HFFc6 (cell line): ENCODE data around the gene P2RX6. TPM values are rescaled to one million over a fixed set of nuclear protein-coding genes. Genes with fewer than 3 reads are reported as not detected.
"Not testable (repeated sequence)": the region's sequence is repeated elsewhere in the genome, so short reads cannot be mapped to it uniquely, and the experiment has no call there.

ENCODE experiments used
- DNase-seq: peaks from one replicate; pipeline ENCODE4 v3.0.0-alpha.2; 2018
- H3K27ac Mint-ChIP-seq: 2 replicates; pipeline ENCODE4 v1.8.0; 2020; ENCODE audit warnings: mild to moderate bottlenecking, mixed read lengths
- H3K27me3 Mint-ChIP-seq: 2 replicates; pipeline ENCODE4 v1.8.0; 2021; ENCODE audit warnings: mild to moderate bottlenecking, moderate library complexity, mixed read lengths; ENCODE audit not compliant: insufficient read depth
- H3K36me3 Mint-ChIP-seq: 2 replicates; pipeline ENCODE4 v1.8.0; 2021; ENCODE audit warnings: low read depth, mixed read lengths
- H3K4me1 Mint-ChIP-seq: 2 replicates; pipeline ENCODE4 v1.8.0; 2020; ENCODE audit warnings: low read depth, mixed read lengths
- H3K4me3 Mint-ChIP-seq: 2 replicates; pipeline ENCODE4 v1.8.0; 2020; ENCODE audit warnings: mild to moderate bottlenecking, moderate library complexity, mixed read lengths
- H3K9me3 Mint-ChIP-seq: 2 replicates; pipeline ENCODE4 v1.8.0; 2020; ENCODE audit warnings: mild to moderate bottlenecking, mixed read lengths
- total RNA-seq, 6 experiments: library from RNA; stranded (reverse); fragmentation: NEBNext Ultra II Directional; extraction: Animal tissue kit (Norgen Biotek cat#: 25700); gene quantifications; 2 replicates in 1 of 6; 3 replicates in 5 of 6; pipeline ENCODE4 v1.2.3, GENCODE V29; 2021
- TF ChIP-seq, protein P1 (sequence below): fragments of 200-600 bp; sonication (generic); IDR thresholded peaks from 2 replicates; pipeline ENCODE4 v1.5.0; 2021; ENCODE audit warnings: antibody characterized with exemption, mild to moderate bottlenecking

The P2RX6 gene
- total RNA-seq, 6 experiments from 2014 or later = 1.6 to 4.0 (median 1.9) TPM

DNA sequence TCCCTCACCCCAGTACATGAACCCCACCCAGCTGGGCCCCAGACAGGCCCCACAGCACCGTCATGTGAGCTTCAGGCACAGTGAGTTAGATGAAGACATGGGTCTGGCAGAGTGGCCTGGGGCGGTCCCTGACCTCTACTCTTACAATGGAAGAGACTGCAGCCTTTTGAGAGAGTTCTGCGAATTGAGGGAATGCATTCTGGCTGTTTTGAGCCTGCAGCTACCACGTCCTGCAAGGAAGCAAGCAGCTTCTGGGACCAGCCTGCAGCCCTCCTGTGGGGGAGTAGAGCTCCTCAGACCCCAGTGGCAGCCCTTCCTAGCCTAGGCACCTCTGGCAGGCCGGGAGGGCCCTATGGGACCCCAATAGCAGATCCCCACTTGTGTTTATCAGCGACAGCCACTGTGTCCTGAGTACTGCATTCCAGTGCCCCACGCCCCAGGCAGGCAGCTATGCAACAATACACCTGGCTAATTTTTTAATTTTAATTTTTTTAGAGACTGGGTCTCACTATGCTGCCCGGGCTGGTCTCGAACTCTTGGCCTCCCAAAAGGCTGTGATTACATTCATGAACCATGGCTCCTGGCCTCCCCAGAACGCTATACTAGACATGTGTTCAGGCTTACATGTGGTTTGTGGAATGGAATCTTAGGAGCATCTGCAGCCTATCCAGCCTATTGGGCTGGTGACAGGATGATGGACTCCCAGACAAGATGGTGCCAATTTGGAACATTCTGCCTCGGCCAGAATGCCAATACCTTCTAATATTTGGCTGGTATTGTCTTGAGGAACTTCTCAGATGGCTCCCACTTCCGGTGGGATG is 18.1 kb downstream of the P2RX6 start:
- Mint-ChIP-seq H3K36me3 (no peaks in the 10 kb centered on the region), H3K9me3 (no peaks in the 10 kb centered on the region), H3K27me3 (peaks cover 11% of the 10 kb centered on the region), H3K27ac (no peak overlapping the region), H3K4me1 (peaks cover 11% of the 10 kb centered on the region), H3K4me3 (no peak overlapping the region)
- DNase-seq = no peak
- TF ChIP-seq, protein P1, sequence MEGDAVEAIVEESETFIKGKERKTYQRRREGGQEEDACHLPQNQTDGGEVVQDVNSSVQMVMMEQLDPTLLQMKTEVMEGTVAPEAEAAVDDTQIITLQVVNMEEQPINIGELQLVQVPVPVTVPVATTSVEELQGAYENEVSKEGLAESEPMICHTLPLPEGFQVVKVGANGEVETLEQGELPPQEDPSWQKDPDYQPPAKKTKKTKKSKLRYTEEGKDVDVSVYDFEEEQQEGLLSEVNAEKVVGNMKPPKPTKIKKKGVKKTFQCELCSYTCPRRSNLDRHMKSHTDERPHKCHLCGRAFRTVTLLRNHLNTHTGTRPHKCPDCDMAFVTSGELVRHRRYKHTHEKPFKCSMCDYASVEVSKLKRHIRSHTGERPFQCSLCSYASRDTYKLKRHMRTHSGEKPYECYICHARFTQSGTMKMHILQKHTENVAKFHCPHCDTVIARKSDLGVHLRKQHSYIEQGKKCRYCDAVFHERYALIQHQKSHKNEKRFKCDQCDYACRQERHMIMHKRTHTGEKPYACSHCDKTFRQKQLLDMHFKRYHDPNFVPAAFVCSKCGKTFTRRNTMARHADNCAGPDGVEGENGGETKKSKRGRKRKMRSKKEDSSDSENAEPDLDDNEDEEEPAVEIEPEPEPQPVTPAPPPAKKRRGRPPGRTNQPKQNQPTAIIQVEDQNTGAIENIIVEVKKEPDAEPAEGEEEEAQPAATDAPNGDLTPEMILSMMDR = no peak

- Mint-ChIP-seq H3K4me3 (no peak overlapping the region), H3K27ac (no peak overlapping the region), H3K9me3 (no peaks in the 10 kb centered on the region), H3K27me3 (peaks cover 11% of the 10 kb centered on the region), H3K4me1 (peaks cover 19% of the 10 kb centered on the region), H3K36me3 (no peaks in the 10 kb centered on the region)
- DNase-seq = no peak
- TF ChIP-seq, protein P1 = no peak
Measured at GRCh38 chr22:21033895-21034294, 18.9 kb downstream of the P2RX6 start.

- H3K27ac Mint-ChIP-seq = no peak overlapping the region
- DNase-seq = no peak
- H3K36me3 Mint-ChIP-seq = no peaks in the 10 kb centered on the region
- peaks cover 25% of the 10 kb centered on the region for H3K4me1 Mint-ChIP-seq
- no peaks in the 10 kb centered on the region for H3K9me3 Mint-ChIP-seq
- no peak overlapping the region for H3K4me3 Mint-ChIP-seq
- TF ChIP-seq, protein P1 = no peak
- peaks cover 7% of the 10 kb centered on the region for H3K27me3 Mint-ChIP-seq
Measured at GRCh38 chr22:21034989-21035388, 20.0 kb downstream of the P2RX6 start.

DNA sequence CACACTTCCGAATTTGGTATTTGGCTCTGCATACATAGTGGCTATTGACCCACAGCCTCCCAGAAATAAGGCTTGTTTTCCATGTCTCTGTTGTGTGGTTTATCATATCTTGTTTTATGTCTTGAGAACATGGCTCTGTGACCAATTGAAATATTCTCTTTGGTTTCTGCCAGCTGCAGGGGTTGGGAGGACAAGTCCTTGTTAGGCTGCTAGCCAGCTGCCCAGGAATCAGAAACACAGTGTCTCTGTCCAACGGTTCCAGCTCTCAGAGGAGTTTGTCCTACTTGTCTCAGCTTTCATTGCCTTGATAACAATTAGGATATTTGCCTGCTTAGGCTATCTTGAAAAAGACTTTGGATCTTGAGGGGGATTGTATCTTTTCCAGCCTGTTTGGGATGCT is 23.4 kb downstream of the P2RX6 start:
- TF ChIP-seq, protein P1 = no peak

GRCh38 chr22:21039158-21039557 is 24.2 kb downstream of the P2RX6 start:
- not testable (repeated sequence) for H3K36me3 Mint-ChIP-seq, H3K9me3 Mint-ChIP-seq, H3K27me3 Mint-ChIP-seq, H3K27ac Mint-ChIP-seq, H3K4me3 Mint-ChIP-seq, DNase-seq
- peaks cover 55% of the 10 kb centered on the region for H3K4me1 Mint-ChIP-seq

More for the DNA sequence above, 23.4 kb downstream of the P2RX6 start:
- Mint-ChIP-seq H3K27ac (peak overlapping the region; percentile 88), H3K4me1 (peaks cover 48% of the 10 kb centered on the region), H3K27me3 (peaks cover 1% of the 10 kb centered on the region), H3K9me3 (no peaks in the 10 kb centered on the region), H3K4me3 (peak overlapping the region; percentile 65), H3K36me3 (no peaks in the 10 kb centered on the region)
- peak; percentile 11 for DNase-seq

- Mint-ChIP-seq H3K27ac (peak overlapping the region; percentile 79), H3K36me3 (no peaks in the 10 kb centered on the region), H3K9me3 (no peaks in the 10 kb centered on the region), H3K4me3 (no peak overlapping the region; the same call in 1 of the 2 replicates), H3K4me1 (peaks cover 77% of the 10 kb centered on the region), H3K27me3 (peaks cover 3% of the 10 kb centered on the region; the same call in 1 of the 2 replicates)
- peak; percentile 72 for DNase-seq
- TF ChIP-seq, protein P1 = no peak
Measured at GRCh38 chr22:21041937-21042336, 27.0 kb downstream of the P2RX6 start.
